ENCODE measurements around the gene FBXW11. TPM values are rescaled to one million over a fixed set of nuclear protein-coding genes. Genes with fewer than 3 reads are reported as not detected.
"Not testable (repeated sequence)": the region's sequence is repeated elsewhere in the genome, so short reads cannot be mapped to it uniquely, and the experiment has no call there.

FBXW11 gene
- polyA plus RNA-seq, 3 donors from 2014 or later, result 13.6 to 29.1 (median 17.8) TPM

DNA sequence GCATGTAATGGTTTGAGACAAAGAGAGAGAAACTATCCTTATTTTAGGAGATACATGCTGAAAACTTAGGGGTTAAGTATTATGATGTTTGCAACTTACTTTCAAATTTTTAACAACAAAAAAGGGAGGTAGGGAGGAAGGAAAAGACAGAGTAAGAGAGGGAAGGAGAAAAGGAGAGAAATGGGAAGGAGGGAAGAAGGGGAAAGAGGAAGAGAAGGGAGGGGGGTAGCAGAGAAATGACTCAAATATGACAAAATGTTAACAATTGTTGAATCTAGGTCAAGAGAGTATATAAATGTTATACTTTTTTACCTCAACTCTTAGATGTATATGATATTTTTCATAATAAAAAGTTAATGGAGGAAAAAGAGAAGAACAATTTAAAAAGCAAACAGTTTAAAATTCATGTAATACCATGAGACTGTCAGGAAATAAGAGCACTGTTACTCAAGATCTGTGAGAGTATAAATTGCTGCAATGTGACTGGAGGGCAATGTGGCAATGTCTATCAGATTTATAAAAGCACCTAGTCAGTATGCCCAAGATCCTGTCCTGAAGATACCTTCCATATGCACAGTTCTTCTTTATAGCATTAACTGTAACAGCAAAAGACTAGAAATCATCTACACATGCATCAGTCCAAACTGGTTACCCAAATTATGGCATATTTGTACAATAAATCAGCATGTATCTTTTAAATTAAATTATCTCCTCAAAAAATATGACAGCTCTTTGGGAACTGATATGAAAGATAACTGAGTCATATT lies 16.3 kb downstream of the FBXW11 start:
- DNase-seq, result no peak
- Mint-ChIP-seq H3K4me1 (peaks cover 30 to 50% of the 10 kb centered on the region in 2 donors), H3K9me3 (no peaks in the 10 kb centered on the region), H3K27ac (no peak overlapping the region), H3K4me3 (no peak overlapping the region), H3K27me3 (ENCODE audit: low read depth in 3 of 3) (peaks cover 0 to 2% (median 0%) of the 10 kb centered on the region in 3 donors), H3K36me3 (peaks cover 0 to 7% (median 3%) of the 10 kb centered on the region in 3 donors)

DNA sequence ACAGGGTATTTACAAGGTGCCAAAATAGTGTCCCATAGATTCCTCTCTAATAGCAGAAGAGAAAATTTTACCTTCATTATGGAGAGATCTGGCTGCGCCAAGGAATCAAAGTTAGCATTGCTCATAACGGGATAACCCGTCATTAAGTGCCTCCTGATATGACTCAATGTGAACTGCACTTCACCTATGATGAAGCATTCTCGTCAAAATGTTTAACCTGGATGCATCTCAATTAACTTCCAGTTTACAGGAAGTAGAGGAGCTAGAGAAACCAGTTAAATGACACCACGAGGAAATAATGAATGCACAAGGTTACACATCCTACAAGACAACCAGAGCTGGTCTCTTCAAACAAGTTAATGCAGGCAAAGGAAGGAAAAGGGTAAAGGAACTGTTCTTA lies 17.2 kb downstream of the FBXW11 start:
- no peak overlapping the region for H3K4me3 Mint-ChIP-seq
- DNase-seq, result no peak
- H3K36me3 Mint-ChIP-seq, result peaks cover 0 to 6% (median 3%) of the 10 kb centered on the region in 3 donors
- no peak overlapping the region for H3K27ac Mint-ChIP-seq
- H3K27me3 Mint-ChIP-seq (ENCODE audit: low read depth in 3 of 3), result peaks cover 0 to 4% (median 0%) of the 10 kb centered on the region in 3 donors
- H3K9me3 Mint-ChIP-seq, result no peaks in the 10 kb centered on the region
- peaks cover 37 to 59% of the 10 kb centered on the region in 2 donors for H3K4me1 Mint-ChIP-seq

DNA sequence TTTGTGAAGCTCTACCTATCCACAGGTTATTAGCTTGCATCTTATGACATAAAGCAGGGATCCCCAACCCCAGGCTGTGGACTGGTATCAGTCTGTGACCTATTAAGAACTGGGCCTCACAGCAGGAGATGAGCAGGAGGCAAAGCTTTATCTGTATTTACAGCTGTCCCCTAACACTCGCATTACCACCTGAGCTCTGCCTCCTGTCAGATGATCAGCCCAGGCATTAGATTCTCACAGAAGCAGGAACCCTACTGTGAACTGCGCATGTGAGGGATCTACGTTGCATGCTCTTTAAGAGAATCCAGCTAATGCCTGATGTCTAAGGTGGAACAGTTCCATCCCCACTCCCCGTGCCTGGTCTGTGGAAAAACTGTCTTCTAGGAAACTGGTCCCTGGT lies 19.7 kb downstream of the FBXW11 start:
- H3K27ac Mint-ChIP-seq, result no peak overlapping the region
- no peaks in the 10 kb centered on the region for H3K9me3 Mint-ChIP-seq
- H3K4me3 Mint-ChIP-seq, result peak overlapping the region in 2 of 5 donors; percentile 10 to 54
- peaks cover 0 to 4% (median 0%) of the 10 kb centered on the region in 3 donors for H3K27me3 Mint-ChIP-seq (ENCODE audit: low read depth in 3 of 3)
- no peak for DNase-seq
- peaks cover 0 to 6% (median 0%) of the 10 kb centered on the region in 3 donors for H3K36me3 Mint-ChIP-seq
- H3K4me1 Mint-ChIP-seq, result peaks cover 56 to 79% of the 10 kb centered on the region in 2 donors

DNA sequence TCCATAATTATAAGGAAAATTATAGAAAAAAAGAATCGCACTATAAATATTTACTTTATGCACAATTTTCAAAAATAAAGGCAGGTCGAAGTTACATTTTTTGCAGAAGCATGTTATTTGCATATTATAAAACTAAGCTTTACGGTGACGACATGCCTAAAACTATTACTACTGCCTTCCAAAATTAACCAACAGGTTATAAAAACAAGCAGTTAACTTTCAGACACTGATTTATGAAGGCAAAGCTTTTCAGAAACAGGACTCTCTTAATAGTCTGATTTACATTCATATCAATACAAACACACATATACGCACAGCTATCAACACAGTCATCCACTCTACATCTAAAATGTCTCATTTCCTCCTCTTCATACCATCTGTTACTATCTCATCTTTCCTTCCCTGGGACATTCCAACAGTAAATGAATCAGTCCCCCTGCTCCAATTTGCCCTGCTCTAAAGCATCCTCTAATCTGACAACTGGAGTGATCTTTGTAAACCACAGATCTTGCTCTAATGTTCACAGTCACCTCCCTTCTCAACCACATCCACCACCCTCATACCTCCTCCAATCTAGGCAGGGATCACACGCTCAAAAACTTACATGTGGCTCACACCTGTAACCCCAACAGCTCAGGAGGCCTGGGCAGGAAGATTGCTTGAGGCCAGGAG lies 21.6 kb downstream of the FBXW11 start:
- peaks cover 72 to 84% of the 10 kb centered on the region in 2 donors for H3K4me1 Mint-ChIP-seq
- peak; percentile 83 to 87 (median 86) for DNase-seq

DNA sequence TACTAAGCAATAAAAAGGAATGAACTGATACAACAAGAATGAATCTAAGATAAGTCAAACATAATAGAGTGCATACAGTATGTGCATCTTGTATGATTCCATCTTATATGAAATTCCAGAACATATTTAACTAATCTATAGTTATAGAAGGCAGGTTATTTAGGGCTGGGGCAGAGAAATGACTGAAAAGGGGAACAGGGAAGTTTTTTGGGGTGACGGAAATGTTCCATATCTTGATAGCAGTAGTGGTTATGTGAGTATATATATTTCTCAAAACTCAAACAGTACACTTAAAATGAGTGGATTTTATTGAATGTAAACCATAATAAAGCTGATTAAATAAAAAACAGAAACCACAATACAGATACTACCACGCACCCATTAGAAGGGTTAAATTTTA lies 24.6 kb downstream of the FBXW11 start:
- DNase-seq, result no peak
- Mint-ChIP-seq H3K27ac (peak overlapping the region in 3 of 6 donors; percentile 0 to 46 (median 3)), H3K27me3 (ENCODE audit: low read depth in 3 of 3) (peaks cover 0 to 4% (median 2%) of the 10 kb centered on the region in 3 donors), H3K36me3 (peaks cover 3 to 6% (median 3%) of the 10 kb centered on the region in 3 donors), H3K9me3 (peaks cover 0 to 13% (median 5%) of the 10 kb centered on the region in 6 donors), H3K4me3 (no peak overlapping the region), H3K4me1 (peaks cover 81 to 86% of the 10 kb centered on the region in 2 donors)

More for the DNA sequence above, 21.6 kb downstream of the FBXW11 start:
- peak overlapping the region; percentile 36 to 60 (median 50) for H3K4me3 Mint-ChIP-seq
- H3K27me3 Mint-ChIP-seq (ENCODE audit: low read depth in 3 of 3), result peaks cover 0 to 4% (median 0%) of the 10 kb centered on the region in 3 donors
- H3K27ac Mint-ChIP-seq, result peak overlapping the region in 5 of 6 donors; percentile 40 to 74 (median 68)
- peaks cover 0 to 2% (median under 1%) of the 10 kb centered on the region in 6 donors for H3K9me3 Mint-ChIP-seq
- H3K36me3 Mint-ChIP-seq, result peaks cover 0 to 3% (median 0%) of the 10 kb centered on the region in 3 donors

DNA sequence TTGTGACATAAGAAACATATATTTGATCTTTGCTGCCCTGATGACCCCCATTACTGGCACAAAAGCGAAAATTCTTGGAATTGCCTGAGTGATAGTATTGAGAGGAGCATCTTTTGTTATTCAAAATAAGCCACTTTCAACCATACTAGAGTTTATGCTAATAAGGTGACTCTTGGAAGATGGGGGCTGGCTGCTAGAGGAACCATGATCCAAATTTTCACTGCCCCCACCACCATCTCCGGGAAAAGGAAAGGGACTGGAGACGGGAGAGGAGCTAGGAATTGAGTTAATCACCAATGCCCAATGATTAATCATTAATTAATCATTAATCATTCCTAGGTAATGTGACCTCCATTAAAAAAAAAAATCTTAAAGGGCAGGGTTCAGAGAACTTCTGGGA lies 25.6 kb downstream of the FBXW11 start:
- Mint-ChIP-seq H3K4me1 (peaks cover 83 to 92% of the 10 kb centered on the region in 2 donors), H3K4me3 (no peak overlapping the region), H3K27me3 (ENCODE audit: low read depth in 3 of 3) (peaks cover 0 to 4% (median 2%) of the 10 kb centered on the region in 3 donors), H3K9me3 (peaks cover 0 to 13% (median 5%) of the 10 kb centered on the region in 6 donors), H3K36me3 (peaks cover 3 to 6% (median 3%) of the 10 kb centered on the region in 3 donors), H3K27ac (no peak overlapping the region)
- DNase-seq, result no peak

DNA sequence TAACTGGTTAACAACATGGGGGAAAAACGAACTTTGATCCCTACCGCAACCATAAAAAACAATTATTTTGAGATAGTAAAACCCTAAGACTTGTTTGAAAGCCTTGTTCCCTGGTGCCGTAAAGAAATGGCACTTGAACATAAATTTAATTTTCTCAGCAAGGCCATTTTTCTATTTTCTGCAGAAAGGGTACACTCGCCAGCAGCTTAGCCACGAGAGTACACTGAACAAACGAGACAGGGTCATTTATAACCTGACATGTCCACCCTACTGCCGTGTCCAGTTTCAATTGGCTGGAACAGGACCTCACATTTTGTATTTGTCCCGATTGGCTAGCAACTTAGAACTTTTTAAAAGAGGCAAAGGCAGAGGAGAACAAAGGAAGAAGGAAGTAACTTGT lies 26.8 kb downstream of the FBXW11 start:
- Mint-ChIP-seq H3K36me3 (peaks cover 3 to 7% (median 6%) of the 10 kb centered on the region in 3 donors), H3K4me3 (no peak overlapping the region), H3K4me1 (peaks cover 85 to 92% of the 10 kb centered on the region in 2 donors), H3K27ac (no peak overlapping the region), H3K9me3 (peaks cover 0 to 13% (median 5%) of the 10 kb centered on the region in 6 donors), H3K27me3 (ENCODE audit: low read depth in 3 of 3) (peaks cover 0 to 2% (median 0%) of the 10 kb centered on the region in 3 donors)
- no peak for DNase-seq

DNA sequence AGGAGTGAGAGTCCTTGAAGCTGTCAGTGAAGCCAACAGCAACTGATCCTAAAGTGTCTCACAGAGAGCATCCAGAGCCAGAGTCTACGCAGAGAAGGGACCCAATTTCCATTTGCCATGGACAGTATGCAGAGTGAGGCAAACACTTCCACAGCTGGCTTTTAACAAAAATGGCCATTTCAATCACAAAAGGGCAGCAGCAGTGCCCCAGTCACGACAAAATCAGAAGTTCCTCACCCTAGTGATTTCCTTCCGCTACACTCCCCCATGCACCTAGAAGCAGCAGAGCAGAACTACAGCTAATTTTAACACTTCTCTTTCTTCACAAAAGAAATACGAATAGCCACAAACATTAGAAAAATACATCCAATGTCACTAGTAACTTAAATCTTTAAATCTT lies 27.9 kb downstream of the FBXW11 start:
- peak overlapping the region in 5 of 6 donors; percentile 28 to 82 (median 51) for H3K27ac Mint-ChIP-seq
- H3K27me3 Mint-ChIP-seq (ENCODE audit: low read depth in 3 of 3), result peaks cover 0 to 2% (median 0%) of the 10 kb centered on the region in 3 donors
- peaks cover 3 to 7% (median 6%) of the 10 kb centered on the region in 3 donors for H3K36me3 Mint-ChIP-seq
- no peak for DNase-seq
- H3K4me1 Mint-ChIP-seq, result peaks cover 78 to 88% of the 10 kb centered on the region in 2 donors
- peak overlapping the region; percentile 36 to 75 (median 72) for H3K4me3 Mint-ChIP-seq
- peaks cover 0 to 13% (median 5%) of the 10 kb centered on the region in 6 donors for H3K9me3 Mint-ChIP-seq

DNA sequence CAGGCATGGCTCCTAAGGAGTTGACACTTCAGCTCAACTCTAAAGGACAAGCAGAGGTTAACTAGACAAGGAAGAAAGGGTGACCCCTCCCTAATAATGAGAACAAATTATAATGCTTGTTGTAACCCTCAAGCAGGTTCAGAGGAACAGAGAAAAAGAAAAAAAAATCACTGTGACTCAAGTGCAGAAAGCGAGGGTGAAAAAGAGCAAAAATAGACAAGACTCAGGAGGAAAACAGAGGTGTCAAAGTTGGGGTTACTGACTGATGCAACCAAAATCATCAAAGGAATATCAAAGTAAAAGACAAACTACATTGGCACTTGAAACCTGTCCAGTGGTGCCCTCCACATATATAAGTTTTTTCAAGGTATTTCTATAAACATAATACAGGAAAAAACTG lies 28.4 kb downstream of the FBXW11 start:
- DNase-seq, result peak; percentile 22 to 28 (median 28)
- Mint-ChIP-seq H3K4me1 (peaks cover 78 to 89% of the 10 kb centered on the region in 2 donors), H3K27me3 (ENCODE audit: low read depth in 3 of 3) (peaks cover 0 to 2% (median 0%) of the 10 kb centered on the region in 3 donors), H3K36me3 (peaks cover 3 to 7% (median 6%) of the 10 kb centered on the region in 3 donors), H3K4me3 (peak overlapping the region; percentile 36 to 75 (median 72)), H3K9me3 (peaks cover 0 to 13% (median 5%) of the 10 kb centered on the region in 6 donors), H3K27ac (peak overlapping the region; percentile 28 to 82 (median 60))

DNA sequence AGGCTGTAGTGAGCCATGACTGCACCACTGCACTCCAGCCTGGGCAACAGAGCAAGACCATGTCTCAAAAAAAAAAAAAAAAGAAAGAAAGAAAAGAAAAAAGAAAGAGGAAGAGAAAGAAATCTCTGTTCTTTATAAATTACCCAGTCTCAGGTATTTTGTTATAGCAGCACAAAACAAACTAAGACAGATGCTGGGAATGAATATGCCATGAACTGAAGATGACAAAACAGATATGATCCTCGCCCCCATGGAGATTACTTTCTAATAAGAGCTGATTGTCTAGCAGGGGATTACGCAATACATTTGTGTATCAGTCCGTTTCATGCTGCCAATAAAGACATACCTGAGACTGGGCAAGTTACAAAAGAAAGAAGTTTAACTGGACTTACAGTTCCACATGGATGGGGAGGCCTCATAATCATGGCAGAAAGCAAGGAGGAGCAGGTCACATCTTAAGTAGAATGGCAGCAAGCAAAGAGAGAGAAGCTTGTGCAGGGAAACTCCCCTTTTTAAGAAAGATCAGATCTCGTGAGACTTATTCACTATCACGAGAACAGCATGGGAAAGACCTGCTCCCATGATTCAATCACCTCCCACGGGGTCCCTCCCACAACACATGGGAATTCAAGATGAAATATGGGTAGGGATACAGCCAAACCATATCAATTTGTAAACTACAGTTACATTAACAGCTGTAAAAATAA lies 29.0 kb downstream of the FBXW11 start:
- not testable (repeated sequence) for H3K36me3 Mint-ChIP-seq; DNase-seq; H3K27me3 Mint-ChIP-seq (ENCODE audit: low read depth in 3 of 3)
- peak overlapping the region; percentile 28 to 82 (median 68) for H3K27ac Mint-ChIP-seq
- peaks cover 75 to 87% of the 10 kb centered on the region in 2 donors for H3K4me1 Mint-ChIP-seq
- H3K9me3 Mint-ChIP-seq, result peaks cover 0 to 13% (median 5%) of the 10 kb centered on the region in 6 donors
- peak overlapping the region; percentile 36 to 75 (median 72) for H3K4me3 Mint-ChIP-seq

DNA sequence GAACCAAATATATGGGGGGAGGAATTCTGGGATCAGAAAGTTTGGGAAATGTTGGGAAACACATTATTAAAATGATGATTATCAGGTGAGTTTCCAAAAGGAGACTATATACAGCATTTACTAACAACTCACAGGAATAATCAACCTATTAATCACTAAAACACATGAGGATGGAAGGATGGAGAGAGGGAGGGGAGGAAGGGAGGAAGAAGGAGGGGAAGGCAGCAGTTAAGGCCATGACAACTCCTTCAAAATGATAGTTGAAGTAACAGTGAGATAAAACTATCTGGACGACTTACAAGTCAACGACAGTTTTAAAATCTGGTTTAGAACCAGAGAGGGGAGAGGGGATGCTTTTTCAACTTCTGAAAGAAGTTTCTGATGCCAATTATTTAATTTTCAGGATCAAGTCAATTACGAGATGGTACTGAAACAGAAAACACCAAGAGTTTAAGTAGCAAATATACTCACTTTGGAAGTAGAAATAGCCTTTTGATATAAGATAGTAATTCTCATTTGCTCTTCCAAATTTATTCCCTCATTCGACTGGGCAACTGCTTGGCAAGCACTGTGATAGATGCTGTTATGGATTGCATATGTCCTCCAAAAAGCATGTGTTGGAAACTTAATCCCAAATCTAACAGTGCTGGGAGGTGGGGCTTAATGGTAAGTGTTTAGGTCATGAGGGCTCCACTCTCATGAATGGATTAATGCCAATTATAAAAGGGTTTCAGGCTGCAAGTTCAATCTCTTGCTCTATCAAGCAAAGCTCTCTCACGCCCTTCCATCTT lies 30.4 kb downstream of the FBXW11 start:
- H3K27ac Mint-ChIP-seq, result peak overlapping the region in 4 of 6 donors; percentile 8 to 48 (median 26)
- peaks cover 70 to 83% of the 10 kb centered on the region in 2 donors for H3K4me1 Mint-ChIP-seq
- peaks cover 0 to 2% (median 0%) of the 10 kb centered on the region in 3 donors for H3K27me3 Mint-ChIP-seq (ENCODE audit: low read depth in 3 of 3)
- H3K4me3 Mint-ChIP-seq, result peak overlapping the region in 2 of 5 donors; percentile 2 to 9
- H3K36me3 Mint-ChIP-seq, result peaks cover 3 to 7% (median 6%) of the 10 kb centered on the region in 3 donors
- no peak for DNase-seq
- H3K9me3 Mint-ChIP-seq, result peaks cover 0 to 13% (median 5%) of the 10 kb centered on the region in 6 donors

DNA sequence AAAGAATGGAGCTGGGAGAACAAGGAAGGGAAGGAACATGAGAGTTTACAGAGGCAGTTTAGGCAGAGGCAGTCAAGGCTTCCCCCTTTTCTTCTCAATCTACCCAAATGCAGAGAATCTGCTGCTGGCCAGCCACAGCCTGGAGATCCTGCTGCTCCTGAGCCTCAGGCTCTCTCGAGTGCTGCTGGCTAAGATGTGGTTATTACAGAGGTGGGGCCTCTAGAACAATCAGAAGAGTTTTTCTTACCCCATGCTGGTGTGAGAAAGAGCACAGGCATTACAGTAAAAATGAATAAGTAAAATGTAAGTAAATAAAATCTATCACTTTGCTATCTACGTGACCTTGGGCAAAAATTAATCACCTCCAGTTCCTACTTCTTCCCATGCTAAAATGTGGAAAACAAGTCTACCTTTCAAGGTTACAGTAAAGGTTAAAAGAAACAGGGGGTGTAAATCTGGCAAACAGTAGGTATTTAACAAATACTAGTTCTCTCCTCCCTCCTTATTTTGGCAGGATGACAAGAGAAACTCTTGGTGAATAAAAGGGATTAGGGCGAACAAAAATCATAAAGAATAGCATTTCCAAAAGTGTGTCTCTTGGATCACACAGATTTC lies 31.1 kb downstream of the FBXW11 start:
- Mint-ChIP-seq H3K9me3 (peaks cover 0 to 13% (median 5%) of the 10 kb centered on the region in 6 donors), H3K27ac (peak overlapping the region; percentile 0 to 79 (median 28)), H3K4me1 (peaks cover 71 to 83% of the 10 kb centered on the region in 2 donors), H3K27me3 (ENCODE audit: low read depth in 3 of 3) (peaks cover 0 to 2% (median 0%) of the 10 kb centered on the region in 3 donors), H3K36me3 (peaks cover 3 to 7% (median 6%) of the 10 kb centered on the region in 3 donors), H3K4me3 (peak overlapping the region in 3 of 5 donors; percentile 15 to 34 (median 26))
- no peak for DNase-seq
